Measurements from ENCODE around the gene ZNF799.
"Not testable (repeated sequence)": the region's sequence is repeated elsewhere in the genome, so short reads cannot be mapped to it uniquely, and the experiment has no call there.

ZNF799 gene
- total RNA-seq, result 18.0 to 23.9 reads per million in 2 donors

- DNase-seq, result peak; percentile 39
Observed at GRCh38 chr19:12400633-12401502, at the start of gene ZNF799. TSS of gene ZNF799 (minus strand) at chr19:12401271. CDS start at chr19:12401070, 201 bp downstream.

- no peak for DNase-seq
Observed at GRCh38 chr19:12450844-12451243, 49.8 kb upstream of the ZNF799 start.

- no peak for DNase-seq
Observed at GRCh38 chr19:12448808-12449207, 47.7 kb upstream of the ZNF799 start.

GRCh38 chr19:12440541-12441316 lies 39.7 kb upstream of the ZNF799 start, which contains the start of gene ZNF443:
TSS of gene ZNF443 (minus strand) at chr19:12441021. CDS start at chr19:12440914, 107 bp downstream.
- peak; percentile 79 for DNase-seq

- DNase-seq, result not testable (repeated sequence)
Observed at GRCh38 chr19:12439686-12440540, 38.8 kb upstream of the ZNF799 start.

GRCh38 chr19:12430726-12431299 lies 29.7 kb upstream of the ZNF799 start:
- not testable (repeated sequence) for DNase-seq

- no peak for DNase-seq
Observed at GRCh38 chr19:12425888-12426274, 24.8 kb upstream of the ZNF799 start.

- no peak for DNase-seq
Observed at GRCh38 chr19:12425236-12425887, 24.3 kb upstream of the ZNF799 start.

- not testable (repeated sequence) for DNase-seq
Observed at GRCh38 chr19:12417273-12417672, 16.2 kb upstream of the ZNF799 start.

GRCh38 chr19:12411893-12412292 lies 10.8 kb upstream of the ZNF799 start:
- no peak for DNase-seq

GRCh38 chr19:12399901-12400632 lies 1.0 kb downstream of the ZNF799 start:
- DNase-seq, result not testable (repeated sequence)

GRCh38 chr19:12391148-12391547 lies 9.9 kb downstream of the ZNF799 start:
- DNase-seq, result not testable (repeated sequence)

GRCh38 chr19:12386365-12386764 lies 14.7 kb downstream of the ZNF799 start:
- DNase-seq, result not testable (repeated sequence)

- no peak for DNase-seq
Observed at GRCh38 chr19:12380444-12380737, 20.7 kb downstream of the ZNF799 start.

GRCh38 chr19:12379732-12380443 lies 21.2 kb downstream of the ZNF799 start:
- DNase-seq, result no peak

- DNase-seq, result no peak
Observed at GRCh38 chr19:12374026-12374425, 27.0 kb downstream of the ZNF799 start.

GRCh38 chr19:12365236-12366162 lies 35.6 kb downstream of the ZNF799 start, which contains the start of gene ZNF442:
TSS of gene ZNF442 (minus strand) at chr19:12365683. CDS start at chr19:12363631, 2,052 bp downstream.
- peak; percentile 35 for DNase-seq

GRCh38 chr19:12364391-12365235 lies 36.5 kb downstream of the ZNF799 start:
- DNase-seq, result no peak
